Ovary (tissue), 9 donors: ENCODE results near the gene SBF2. TPM values are rescaled to one million over a fixed set of nuclear protein-coding genes. Genes with fewer than 3 reads are reported as not detected.

ENCODE experiments used
- DNase-seq, 5 donors: peaks; one replicate each; pipeline ENCODE4 v3.0.0-alpha.2; 2019 to 2020
- H3K27ac ChIP-seq, 2 donors: fragments of 200-600 bp; one replicate each; pipeline versions ENCODE4 v1.5.1 to v1.8.0; 2019 to 2022
- H3K27me3 ChIP-seq: fragments of 200-600 bp; one replicate; pipeline ENCODE4 v1.8.0; 2022
- H3K36me3 ChIP-seq: fragments of 200-600 bp; sonication (generic); one replicate; pipeline ENCODE4 v1.5.1; 2019
- H3K4me1 ChIP-seq: one replicate; pipeline ENCODE4 v1.8.1; 2013; ENCODE audit warnings: mild to moderate bottlenecking, moderate library complexity; ENCODE audit not compliant: insufficient read depth
- H3K4me3 ChIP-seq: fragments of 200-600 bp; sonication (generic); one replicate; pipeline ENCODE4 v1.5.1; 2017
- H3K9me3 ChIP-seq, 2 donors: fragments of 200-600 bp in 1 of 2; sonication (generic) in 1 of 2; one replicate each; pipeline versions ENCODE4 v1.5.1 to v1.8.1; 2013 to 2019; ENCODE audit warnings: mild to moderate bottlenecking in 1 of 2, moderate library complexity in 1 of 2
- CTCF ChIP-seq, 3 donors: fragments of 450-650 bp in 2 of 3; fragments of 200-600 bp in 1 of 3; IDR thresholded peaks; one replicate each; pipeline versions ENCODE4 v1.5.1 to v1.8.0; 2016 to 2022; ENCODE audit warnings: antibody characterized with exemption in 3 of 3, mild to moderate bottlenecking in 1 of 3
- EP300 ChIP-seq: sonication (generic); formaldehyde crosslinking; IDR thresholded peaks from one replicate; pipeline ENCODE4 v1.6.1; 2017; ENCODE audit warnings: antibody characterized with exemption
- POLR2A ChIP-seq: fragments of 450-650 bp; IDR thresholded peaks from one replicate; pipeline ENCODE4 v1.6.1; 2017; ENCODE audit warnings: antibody characterized with exemption, mild to moderate bottlenecking, moderate library complexity
- WGBS, 3 donors: extraction: QIAGEN DNeasy Blood & Tissue Kit in 1 of 3; methylation state at CpG; one replicate each; pipeline versions ENCODE4 v1.1.5 to v1.1.7; 2013 to 2017; 5-methylcytosine and 5-hydroxymethylcytosine counted together
- intact Hi-C, 4 donors: fragments of 100-400 bp; cut with DNase I; formaldehyde crosslinking; loops; one replicate each; pipeline versions ENCODE4 v1.11.0 to v1.15.1; 2022 to 2023
- polyA plus RNA-seq, 2 donors: library from polyadenylated mRNA; stranded (reverse); fragments of 200-250 nt in 1 of 2; fragments of 350-450 nt in 1 of 2; fragmentation: Illumina TruSeq in 1 of 2; extraction: RNeasy Lipid Tissue Mini Kit (QIAGEN cat#74804) in 1 of 2; gene quantifications; one replicate each; pipeline ENCODE4 v1.2.3, GENCODE V29; 2013 to 2014
- total RNA-seq, 7 donors: library from RNA; depleted of rRNA in 2 of 7; stranded (reverse); fragments of >200 nt in 2 of 7; fragmentation: NEBNext Ultra II Directional in 3 of 7; extraction: Animal tissue kit (Norgen Biotek cat#: 25700) in 3 of 7; gene quantifications; one replicate each; pipeline versions ENCODE4 v1.1.0 to v1.2.4, GENCODE V29; 2016 to 2023
- donor health status: DM: no; HTN: no; CAD: no; lungs with moderate emphysema.
- donor health status: DM: no; HTN: no; CAD: no.
- donor health status: Bipolar disorder and iron deficiency.
- donor health status: DM: yes; HTN: yes; CAD: no.
- donor health status: DM: no; HTN: no; CAD: no.
- donor health status: DM: yes; HTN: yes; CAD: no.

Gene SBF2
- total and polyA plus RNA-seq, 9 donors: 27.4 to 77.5 (median 50.8) TPM

- Histone ChIP-seq H3K9me3 (no peaks in the 10 kb centered on the region), H3K4me1 (no peaks in the 10 kb centered on the region), H3K36me3 (no peaks in the 10 kb centered on the region), H3K27ac (no peak overlapping the region), H3K4me3 (no peak overlapping the region), H3K27me3 (no peaks in the 10 kb centered on the region)
- intact Hi-C loops: no loop called here
- TF ChIP-seq POLR2A: no peak
- TF ChIP-seq EP300: no peak
- TF ChIP-seq CTCF (IDR thresholded peaks at IDR 0.05): no peak
- DNase-seq: no peak
- WGBS, 3 donors: 91 to 97% (median 93%) methylated on average over 6 of the region's 6 CpGs
Observed at GRCh38 chr11:9741260-9741659, 552.8 kb downstream of the SBF2 start.

DNA sequence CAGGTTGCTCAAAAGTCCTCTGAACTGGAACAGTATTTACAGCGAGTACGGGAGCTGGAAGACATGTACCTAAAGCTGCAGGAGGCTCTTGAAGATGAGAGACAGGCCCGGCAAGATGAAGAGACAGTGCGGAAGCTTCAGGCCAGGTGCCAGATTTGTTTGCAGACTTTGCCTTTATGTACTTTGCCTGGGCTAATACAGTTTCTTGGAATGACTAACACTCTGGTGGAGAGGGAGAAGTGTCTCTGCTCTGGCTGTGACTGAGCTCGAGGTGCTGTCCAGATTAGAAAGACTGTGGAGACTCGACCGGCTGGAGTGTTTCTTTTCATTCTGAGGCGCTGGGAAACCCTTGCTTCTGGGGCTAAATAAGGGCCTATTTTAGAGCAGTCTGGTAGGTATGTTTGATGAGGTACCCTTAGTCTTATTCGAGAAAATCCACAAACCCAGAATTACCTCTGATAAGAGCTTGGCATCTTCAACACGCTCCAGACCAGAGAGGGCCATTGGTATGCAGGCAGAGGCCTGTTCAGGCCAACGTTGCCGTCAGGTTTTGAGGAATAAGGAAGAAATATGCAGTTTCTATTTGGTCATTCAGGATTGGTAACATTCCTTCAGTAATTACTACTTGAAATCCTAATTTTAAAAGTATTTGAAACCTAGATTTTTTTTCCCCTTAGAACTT is 553.7 kb downstream of the SBF2 start:
- Histone ChIP-seq H3K4me1 (no peaks in the 10 kb centered on the region), H3K36me3 (no peaks in the 10 kb centered on the region)

DNA sequence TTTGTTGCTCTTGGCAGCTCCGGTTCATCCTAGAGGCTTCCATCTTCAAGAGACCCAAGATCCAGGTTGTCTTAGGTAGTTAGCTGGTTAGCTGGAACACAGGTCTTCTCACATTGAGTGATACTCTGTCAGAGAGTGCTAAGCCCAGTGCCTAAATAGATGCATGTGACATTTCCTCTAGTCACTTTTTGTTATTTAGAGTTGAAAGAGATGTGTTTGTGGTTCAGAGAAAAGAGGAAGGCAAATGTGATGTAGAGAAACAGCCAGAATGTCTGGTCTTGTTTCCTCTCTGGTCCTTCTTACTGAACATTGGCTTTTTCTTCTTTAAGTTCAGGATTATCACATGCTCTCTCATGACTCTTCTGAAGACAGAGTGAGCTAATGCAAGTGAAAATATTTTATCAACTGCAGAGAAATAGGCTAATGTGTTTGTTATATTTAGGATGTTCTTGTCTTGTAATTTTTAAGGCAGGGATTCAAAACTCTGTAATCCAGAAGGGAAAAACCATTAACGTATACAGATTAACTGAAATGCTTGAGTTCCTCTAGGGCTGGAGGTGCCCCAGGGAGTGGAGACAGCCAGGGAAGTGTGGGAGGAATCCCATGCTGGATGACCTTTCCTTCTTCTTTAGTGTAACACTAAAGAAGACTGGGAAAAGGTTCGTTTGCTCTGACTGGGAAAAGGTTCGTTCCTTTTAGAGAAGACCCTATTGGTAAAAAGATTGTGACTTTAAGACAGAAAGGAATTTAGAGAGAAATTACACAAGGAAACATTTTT is 554.7 kb downstream of the SBF2 start:
- intact Hi-C loops: loop anchor here in 1 of 4 donors (10.0 kb wide), 1 partner anchor 85 kb away; no protein-coding TSS in a partner anchor
- TF ChIP-seq CTCF (IDR thresholded peaks at IDR 0.05) (no peak), POLR2A (no peak), EP300 (no peak)
- Histone ChIP-seq H3K4me3 (no peak overlapping the region), H3K9me3 (no peaks in the 10 kb centered on the region), H3K27ac (no peak overlapping the region), H3K27me3 (no peaks in the 10 kb centered on the region), H3K4me1 (no peaks in the 10 kb centered on the region), H3K36me3 (no peaks in the 10 kb centered on the region)
- 48 to 58% (median 51%) methylated on average over 4 of the region's 4 CpGs for WGBS, 3 donors
- no peak for DNase-seq

More for the DNA sequence above, 553.7 kb downstream of the SBF2 start:
- TF ChIP-seq EP300 (no peak), POLR2A (no peak), CTCF (IDR thresholded peaks at IDR 0.05) (no peak)
- Histone ChIP-seq H3K9me3 (no peaks in the 10 kb centered on the region), H3K4me3 (no peak overlapping the region), H3K27me3 (no peaks in the 10 kb centered on the region), H3K27ac (no peak overlapping the region)
- no peak for DNase-seq
- 82 to 89% (median 88%) methylated on average over 12 of the region's 12 CpGs for WGBS, 3 donors
- intact Hi-C loops: no loop called here

DNA sequence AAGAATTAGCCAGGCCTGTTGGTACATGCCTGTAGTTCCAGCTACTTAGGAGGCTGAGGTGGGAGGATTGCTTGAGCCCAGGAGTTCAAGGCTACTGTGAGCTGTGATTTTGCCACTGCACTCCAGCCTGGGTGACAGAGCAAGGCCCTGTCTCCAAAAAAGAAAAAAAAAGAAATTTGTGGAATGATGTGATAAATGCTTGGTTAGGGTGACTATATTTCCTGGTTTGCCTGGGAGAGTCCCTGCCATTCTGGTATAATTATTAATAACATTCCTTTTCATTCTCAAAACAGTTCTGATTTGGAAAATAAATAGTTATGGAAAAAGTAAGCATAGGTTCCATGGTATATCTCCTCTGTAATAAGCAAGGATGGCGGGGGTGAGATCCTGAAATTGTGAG is 555.3 kb downstream of the SBF2 start:
- Histone ChIP-seq H3K27me3 (no peaks in the 10 kb centered on the region), H3K36me3 (no peaks in the 10 kb centered on the region), H3K4me3 (no peak overlapping the region), H3K4me1 (no peaks in the 10 kb centered on the region), H3K9me3 (no peaks in the 10 kb centered on the region), H3K27ac (no peak overlapping the region)
- WGBS, 3 donors: 94 to 100% (median 94%) methylated on average over 1 of the region's 1 CpG
- TF ChIP-seq EP300 (no peak), POLR2A (no peak), CTCF (IDR thresholded peaks at IDR 0.05) (no peak)
- intact Hi-C loops: loop anchor here in 1 of 4 donors (10.0 kb wide), 1 partner anchor 84 kb away; no protein-coding TSS in a partner anchor
- DNase-seq: no peak
